Hypothalamus (tissue), 51 donors: Measurements from ENCODE around the gene GRSF1.
"Not testable (repeated sequence)": the region's sequence is repeated elsewhere in the genome, so short reads cannot be mapped to it uniquely, and the experiment has no call there.

ENCODE experiments used
- DNase-seq, 51 donors: peaks; one replicate each; lab custom pipeline; 2025; lab: John Stamatoyannopoulos, UW

GRSF1 gene

GRCh38 chr4:70839589-70840093, at the start of gene GRSF1:
GRSF1 (minus strand) TSS chr4:70839890; CDS start chr4:70839827, 63 bp downstream.
- peak; percentile 26 to 95 (median 83) for DNase-seq

- DNase-seq: no peak
Measured at GRCh38 chr4:70885174-70885573, 45.5 kb upstream of the GRSF1 start.

GRCh38 chr4:70880739-70881138, 41.0 kb upstream of the GRSF1 start:
- DNase-seq: no peak

GRCh38 chr4:70877556-70877955, 37.9 kb upstream of the GRSF1 start:
- no peak for DNase-seq

- no peak for DNase-seq
Measured at GRCh38 chr4:70874268-70875156, 34.8 kb upstream of the GRSF1 start.

GRCh38 chr4:70873216-70873615, 33.5 kb upstream of the GRSF1 start:
- DNase-seq: no peak

- no peak for DNase-seq
Measured at GRCh38 chr4:70868778-70869177, 29.1 kb upstream of the GRSF1 start.

- no peak for DNase-seq
Measured at GRCh38 chr4:70863099-70863790, 23.6 kb upstream of the GRSF1 start.

- DNase-seq: no peak
Measured at GRCh38 chr4:70859066-70859465, 19.4 kb upstream of the GRSF1 start.

- DNase-seq: no peak
Measured at GRCh38 chr4:70858454-70858853, 18.8 kb upstream of the GRSF1 start.

- no peak for DNase-seq
Measured at GRCh38 chr4:70855464-70855863, 15.8 kb upstream of the GRSF1 start.

GRCh38 chr4:70849291-70849690, 9.6 kb upstream of the GRSF1 start:
- no peak for DNase-seq

- no peak for DNase-seq
Measured at GRCh38 chr4:70844180-70844579, 4.5 kb upstream of the GRSF1 start.

- DNase-seq: no peak
Measured at GRCh38 chr4:70842761-70843435, 3.2 kb upstream of the GRSF1 start.

GRCh38 chr4:70841951-70842350, 2.3 kb upstream of the GRSF1 start:
- no peak for DNase-seq

GRCh38 chr4:70841211-70841610, 1.5 kb upstream of the GRSF1 start:
- DNase-seq: no peak

GRCh38 chr4:70840631-70841030, 941 bp upstream of the GRSF1 start:
- DNase-seq: not testable (repeated sequence)

- DNase-seq: peak in 26 of 51 donors; percentile 1 to 62 (median 31)
Measured at GRCh38 chr4:70840137-70840536, 447 bp upstream of the GRSF1 start.

- DNase-seq: peak in 47 of 51 donors; percentile 3 to 82 (median 41)
Measured at GRCh38 chr4:70838666-70839588, 763 bp downstream of the GRSF1 start.

- no peak for DNase-seq
Measured at GRCh38 chr4:70838204-70838603, 1.5 kb downstream of the GRSF1 start.
